GM19035 (cell line): ENCODE measurements around the gene NHP2.
A peak's percentile ranks its signal among the peaks of the same experiment; 100 is the strongest.
"Not testable (repeated sequence)": the region's sequence is repeated elsewhere in the genome, so short reads cannot be mapped to it uniquely, and the experiment has no call there.

Experiments
- ATAC-seq: cut with Tn5 transposase; IDR thresholded peaks from one replicate; pipeline ENCODE4 v1.9.1; 2021; ENCODE audit not compliant: unreplicated experiment

Gene NHP2

DNA sequence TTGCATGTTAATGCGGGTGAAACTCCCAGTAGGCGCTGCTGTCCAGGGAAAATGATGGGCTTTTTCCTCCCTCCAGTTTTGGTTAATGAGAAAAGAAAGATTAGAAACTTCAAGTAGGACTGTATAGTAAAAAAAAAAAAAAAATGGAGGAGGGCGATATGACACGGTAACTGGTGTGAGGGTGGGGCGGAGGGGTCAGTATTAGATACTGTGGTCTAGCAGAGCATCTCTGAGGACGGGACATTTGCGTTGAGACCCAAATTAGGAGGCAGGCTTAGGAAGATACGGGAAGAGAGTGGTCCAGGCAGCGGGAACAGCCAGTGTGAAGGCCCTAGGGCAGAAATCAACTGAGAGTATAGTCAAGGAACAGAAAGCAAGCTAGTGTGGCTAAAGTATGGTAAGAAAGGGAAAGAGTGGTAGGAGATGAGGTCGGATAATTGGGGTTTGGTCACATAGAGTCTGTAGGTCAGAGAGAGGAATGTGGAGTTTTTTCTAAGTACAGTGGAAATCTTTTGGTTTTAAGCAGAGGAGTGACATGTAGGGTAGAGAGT lies 22.2 kb downstream of the NHP2 start:
- no peak for ATAC-seq

DNA sequence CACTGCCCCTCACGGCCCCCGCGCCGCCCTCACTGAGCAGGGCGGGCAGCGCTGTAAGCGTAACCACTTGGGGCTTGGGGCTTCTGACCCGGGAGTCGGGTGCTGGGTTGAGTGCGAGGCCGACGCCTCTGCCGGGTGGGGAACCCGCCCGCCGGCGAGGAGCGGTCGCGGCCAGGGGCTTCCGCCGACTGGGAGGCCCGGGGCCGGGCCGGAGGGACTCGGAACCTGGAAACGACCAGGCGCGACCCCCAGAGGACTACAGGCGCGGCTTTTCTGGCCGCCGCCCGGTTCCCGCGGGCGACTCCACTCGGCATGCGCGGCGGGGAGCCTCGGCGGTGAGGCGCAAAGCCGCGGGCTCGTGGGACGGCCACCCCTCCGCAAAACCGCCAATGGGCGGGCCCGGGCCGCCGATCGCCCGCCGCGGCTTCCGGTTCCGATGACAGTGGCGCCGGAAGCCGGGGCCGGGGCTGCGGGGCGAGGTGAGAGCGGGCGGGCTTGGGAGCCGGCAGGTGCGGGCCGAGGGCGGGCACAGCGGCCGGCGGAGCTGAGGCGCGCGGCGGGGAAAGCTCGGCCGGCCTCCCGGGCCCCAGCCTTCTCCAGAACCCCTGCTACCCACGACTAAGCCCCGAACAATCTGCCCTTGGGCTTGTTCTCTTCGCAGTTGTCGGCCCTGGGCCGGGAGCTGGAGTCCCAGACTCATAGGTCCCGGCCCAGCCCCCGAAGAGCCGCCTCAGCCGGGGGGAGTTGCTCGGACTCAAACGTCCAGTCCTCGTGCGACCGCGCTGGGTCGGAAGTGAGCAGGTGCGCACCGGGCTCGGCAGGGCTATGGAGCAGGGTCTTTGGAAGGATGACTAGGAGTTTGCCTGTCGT lies 22.9 kb downstream of the NHP2 start, which contains the start of gene RMND5B:
RMND5B (plus strand) TSS at position 439 of the 870 bp plus-strand sequence. CDS start 7,106 bp downstream, outside the sequence.
- peak; percentile 80 for ATAC-seq

DNA sequence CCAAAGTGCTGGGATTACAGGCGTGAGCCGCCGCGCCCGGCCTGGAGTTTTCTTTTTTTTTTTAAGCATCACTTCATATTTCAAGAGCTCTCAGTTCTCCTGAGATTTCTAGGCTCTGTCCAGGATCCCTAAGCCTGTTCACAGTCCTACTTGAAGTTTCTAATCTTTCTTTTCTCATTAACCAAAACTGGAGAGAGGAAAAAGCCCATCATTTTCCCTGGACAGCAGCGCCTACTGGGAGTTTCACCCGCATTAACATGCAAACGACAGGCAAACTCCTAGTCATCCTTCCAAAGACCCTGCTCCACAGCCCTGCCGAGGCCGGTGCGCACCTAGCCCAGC lies 23.5 kb downstream of the NHP2 start:
- ATAC-seq: not testable (repeated sequence)

DNA sequence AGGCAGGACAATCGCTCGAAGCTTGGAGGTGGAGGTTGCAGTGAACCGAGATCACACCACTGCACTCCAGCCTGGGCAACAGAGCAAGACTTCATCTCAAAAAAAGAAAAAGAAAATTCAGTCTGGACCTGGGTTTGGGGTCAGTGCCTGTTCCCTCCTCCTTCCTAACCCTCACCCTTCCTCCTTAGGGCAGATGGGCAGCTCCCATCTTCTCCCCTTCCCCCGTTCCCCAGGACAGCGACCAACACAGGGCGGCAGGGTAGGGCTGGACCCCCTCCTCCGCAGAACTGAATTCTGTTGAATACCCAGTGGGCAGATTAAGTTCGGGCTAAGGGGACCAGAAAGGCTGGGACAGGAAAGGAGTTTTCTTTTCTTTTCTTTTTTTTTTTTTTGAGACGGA lies 24.4 kb downstream of the NHP2 start:
- ATAC-seq: no peak

DNA sequence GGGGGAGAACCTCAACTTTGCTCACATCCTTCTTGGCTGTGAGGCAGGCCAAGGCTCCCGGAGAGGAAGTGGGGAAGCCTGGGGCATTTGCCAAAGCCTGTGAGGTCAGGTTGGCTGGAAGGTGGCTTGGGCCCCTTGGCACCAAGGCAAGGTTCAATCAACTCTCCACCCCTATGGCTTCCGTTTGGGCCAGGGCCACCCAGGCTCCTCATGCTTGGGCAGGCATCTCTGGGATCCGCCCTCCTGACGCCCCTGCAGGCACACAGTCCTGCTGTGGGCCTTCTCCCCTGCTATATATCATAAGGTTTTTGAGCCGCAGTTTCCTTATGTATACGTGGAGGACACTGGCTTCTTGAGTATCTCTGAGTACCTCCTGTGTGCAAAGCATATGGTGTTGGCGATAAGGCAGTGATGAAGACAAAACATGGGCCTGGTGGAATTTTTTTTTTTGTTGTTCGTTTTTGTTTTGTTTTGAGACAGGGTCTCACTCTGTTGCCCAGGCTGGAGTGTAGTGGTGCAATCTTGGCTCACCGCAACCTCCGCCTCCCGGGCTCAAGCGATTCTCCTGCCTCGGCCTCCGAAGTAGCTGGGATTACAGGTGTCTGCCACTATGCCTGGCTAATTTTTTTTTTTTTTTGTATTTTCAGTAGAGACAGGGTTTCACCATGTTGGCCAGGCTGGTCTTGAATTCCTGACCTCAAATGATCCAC lies 26.2 kb downstream of the NHP2 start:
- ATAC-seq: not testable (repeated sequence)

DNA sequence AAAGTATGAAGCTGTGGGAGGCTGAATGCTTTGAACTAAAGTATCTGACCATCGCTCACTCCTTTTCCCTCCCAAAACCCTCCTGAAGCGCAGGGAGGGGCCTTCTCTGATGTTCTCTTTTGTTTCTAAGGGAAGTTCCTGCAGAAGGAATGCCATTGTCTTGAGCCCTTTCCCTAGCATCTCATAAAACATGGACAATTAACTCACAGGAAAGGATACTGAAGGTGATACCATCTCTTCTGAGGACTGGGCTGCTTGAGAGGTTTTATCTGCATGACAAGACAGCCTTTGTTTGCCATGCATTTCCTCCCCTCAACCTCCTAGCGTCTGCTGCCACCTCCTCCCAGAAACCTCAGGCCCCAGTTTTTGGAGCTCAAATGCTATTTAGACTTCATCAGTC lies 27.1 kb downstream of the NHP2 start:
- ATAC-seq: no peak

DNA sequence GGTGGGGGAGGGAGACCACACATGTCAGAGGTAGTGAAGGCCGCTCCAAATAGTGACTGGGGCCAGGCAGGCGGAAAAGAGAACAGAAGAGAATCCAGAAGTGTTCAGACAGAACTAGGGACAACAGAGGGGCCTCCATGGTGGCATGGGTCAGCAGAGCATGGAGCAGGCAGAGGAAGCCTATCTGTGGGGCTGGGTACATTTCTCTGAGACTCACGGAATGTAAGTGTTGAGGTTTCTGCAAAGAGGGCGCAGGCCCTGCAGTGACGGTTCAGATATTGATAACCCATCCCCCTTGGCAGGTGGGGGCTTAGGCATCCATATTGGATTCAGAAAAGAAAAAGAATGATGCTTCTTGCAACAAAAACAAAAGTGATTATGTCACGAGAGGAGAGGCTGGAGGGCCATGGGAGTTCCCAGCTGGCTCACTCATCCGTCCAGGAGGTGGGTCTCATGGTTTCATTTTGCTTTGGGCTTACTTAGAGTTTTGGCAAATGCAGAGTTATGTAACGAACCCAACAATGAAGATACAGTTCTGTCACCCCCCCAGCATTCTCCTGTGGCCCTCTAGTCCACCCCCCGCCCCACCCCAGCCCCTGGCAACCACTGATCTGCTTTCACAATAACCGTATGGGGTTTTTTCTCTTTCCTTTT lies 28.3 kb downstream of the NHP2 start:
- no peak for ATAC-seq

DNA sequence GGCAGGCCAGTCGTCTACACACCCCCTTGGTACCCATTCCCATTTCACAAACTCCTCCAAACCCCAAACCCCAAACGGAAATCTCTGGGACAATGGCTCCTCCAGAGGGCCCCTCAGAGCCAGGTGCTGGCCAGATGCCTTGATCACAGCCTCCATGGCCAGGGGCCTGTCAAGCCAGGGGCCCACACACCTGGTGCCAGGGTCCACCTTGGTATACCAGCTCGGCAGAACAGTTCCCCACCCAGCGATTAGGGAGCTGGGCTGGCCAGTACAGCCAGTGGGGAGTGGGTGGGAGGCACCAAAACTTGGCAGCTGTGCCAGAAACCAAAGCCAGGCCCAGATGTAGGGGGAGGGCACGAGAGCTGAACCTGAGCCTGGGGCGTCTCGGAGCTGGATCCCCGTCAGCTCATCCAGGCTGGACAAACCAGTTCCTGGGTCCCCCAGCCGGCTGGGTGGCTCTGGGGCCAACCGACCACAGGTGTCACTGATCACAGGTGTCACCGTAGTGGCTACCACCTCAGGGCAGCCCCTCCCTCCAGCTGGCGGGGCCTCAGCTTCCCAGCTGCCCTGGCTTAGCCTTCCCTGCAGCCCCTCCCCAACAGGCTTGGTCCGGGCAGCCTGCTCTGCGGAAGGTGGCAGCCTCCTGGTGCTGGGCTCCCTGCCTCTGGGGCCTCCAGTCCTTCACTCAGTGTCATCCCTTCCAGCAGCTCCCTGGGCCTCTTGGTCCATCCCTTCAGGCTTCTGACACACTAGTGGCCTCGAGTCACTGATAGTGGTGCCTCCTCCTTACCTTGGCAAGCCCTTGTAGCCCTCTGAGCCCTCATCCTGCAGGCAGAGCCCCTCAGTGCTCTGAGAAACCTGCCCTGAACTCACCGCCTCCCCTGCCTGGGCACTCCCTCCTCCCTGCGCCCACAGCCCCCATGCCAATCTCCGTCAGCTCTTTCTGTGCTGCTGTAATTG lies 29.4 kb downstream of the NHP2 start:
- ATAC-seq: no peak

DNA sequence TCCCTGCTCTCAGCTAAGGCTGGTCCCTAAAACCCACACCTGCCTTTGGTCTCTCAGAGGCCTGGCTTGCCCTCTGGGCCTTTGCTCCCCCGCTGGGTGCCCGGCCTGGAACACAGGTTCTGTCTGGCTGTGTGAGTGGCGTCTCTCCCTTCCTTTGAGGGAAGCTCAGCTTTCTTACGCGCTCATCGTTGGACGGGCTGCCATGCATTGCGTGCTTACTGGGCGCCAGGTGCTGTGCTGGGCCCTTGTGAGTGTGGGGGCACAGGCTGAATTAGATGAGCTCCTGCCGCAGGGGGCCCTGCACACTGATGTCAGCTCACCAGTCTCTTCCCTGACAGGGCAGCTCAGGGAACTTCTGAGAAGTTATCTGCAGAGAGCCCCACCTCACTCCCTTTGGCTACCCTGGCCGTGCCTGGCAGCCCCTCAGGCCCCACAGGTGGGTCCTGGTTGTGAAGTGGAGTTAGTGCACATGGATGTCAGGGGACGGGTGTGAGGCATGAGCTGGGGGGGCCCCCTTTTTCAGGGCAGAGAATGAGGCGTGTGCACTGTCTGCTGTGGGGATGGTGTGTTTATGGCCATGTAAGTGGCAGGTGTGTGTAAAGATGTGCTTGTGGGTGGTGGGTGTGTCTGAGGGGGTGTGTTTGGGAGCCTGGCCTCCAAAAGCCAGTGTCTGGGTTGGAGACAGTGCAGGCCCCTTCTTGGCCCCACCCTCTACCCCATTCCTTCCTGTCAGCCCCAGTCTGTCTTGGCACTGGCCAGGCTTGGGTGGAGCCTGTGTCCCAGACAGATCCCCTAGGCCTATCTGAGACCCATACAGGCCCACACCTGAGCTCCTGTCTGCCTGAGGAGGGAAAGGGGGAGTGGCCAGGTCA lies 30.4 kb downstream of the NHP2 start:
- no peak for ATAC-seq

DNA sequence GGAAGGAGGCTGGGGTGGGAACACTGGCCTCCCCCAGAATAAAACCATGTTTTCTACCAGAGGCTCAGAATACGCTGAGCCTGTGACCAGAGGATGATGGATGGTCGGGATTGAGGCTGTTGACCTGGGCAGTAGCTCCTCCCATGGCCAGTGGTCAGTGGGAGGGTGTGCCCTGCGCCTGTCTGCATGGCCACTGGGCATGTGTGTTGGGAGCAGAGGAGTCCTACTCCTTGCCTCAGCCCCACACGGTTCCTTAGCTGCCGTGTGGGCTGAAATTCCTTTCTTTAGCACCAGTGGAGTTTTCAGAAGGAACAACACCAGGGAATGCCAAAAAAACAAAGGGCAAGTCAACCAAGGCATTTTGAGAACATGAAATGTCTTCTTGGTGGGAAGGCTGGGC lies 31.3 kb downstream of the NHP2 start:
- ATAC-seq: no peak

DNA sequence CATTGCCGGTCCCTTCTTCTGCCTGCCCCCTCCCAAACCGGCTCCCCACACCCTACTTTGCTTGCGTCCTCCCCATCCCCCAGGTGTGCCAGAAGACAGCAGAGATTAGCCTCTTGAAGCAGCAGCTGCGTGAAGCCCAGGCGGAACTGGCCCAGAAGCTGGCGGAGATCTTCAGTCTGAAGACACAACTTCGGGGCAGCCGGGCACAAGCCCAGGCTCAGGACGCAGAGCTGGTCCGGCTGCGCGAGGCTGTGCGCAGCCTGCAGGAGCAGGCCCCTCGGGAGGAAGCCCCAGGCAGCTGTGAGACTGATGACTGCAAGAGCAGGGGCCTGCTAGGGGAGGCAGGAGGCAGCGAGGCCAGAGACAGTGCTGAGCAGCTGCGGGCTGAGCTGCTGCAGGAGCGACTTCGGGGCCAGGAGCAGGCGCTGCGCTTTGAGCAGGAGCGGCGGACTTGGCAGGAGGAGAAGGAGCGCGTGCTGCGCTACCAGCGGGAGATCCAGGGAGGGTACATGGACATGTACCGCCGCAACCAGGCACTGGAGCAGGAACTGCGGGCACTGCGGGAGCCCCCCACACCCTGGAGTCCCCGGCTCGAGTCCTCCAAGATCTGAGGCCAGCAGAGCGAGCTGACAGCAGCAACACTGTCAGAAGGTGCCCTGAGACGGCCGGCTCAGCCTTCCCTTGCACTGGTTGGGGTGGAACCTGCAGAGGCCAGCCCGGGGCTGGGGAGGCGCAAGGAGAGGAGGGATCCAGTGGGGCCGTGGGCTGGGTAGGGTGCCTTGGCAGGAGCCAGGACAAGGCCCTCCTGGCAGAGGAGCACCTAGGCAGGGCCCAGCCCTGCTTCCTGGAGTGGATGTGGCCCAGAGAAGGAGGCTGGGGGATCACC lies 32.1 kb downstream of the NHP2 start:
- no peak for ATAC-seq

DNA sequence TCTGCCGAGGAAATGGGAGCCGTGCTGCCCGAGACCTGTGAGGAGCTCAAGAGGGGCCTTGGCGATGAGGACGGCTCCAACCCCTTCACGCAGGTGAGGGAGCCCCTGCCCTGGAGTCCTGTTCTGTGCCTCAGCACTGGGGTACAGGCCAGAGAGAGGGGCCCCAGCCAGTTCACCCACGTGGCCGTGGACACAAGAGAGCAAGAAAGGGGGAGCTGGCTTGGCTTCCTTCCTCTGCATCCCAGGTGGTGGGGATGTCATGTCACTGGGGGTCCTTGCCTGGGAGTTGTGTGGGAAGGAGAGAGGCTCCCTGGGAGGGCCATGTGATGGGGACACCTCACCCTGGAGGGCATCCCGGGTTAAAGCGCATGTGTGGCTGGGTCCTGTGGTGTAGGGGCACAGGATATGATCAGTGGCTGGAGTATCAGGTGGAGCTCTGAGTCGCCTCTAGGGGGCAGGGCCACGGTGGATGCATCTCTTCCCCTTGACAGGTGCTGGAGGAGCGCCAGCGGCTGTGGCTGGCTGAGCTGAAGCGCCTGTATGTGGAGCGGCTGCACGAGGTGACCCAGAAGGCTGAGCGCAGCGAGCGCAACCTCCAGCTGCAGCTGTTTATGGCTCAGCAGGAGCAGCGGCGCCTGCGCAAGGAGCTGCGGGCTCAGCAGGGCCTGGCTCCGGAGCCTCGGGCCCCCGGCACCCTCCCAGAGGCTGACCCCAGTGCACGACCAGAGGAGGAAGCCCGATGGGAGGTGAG lies 32.9 kb downstream of the NHP2 start:
- ATAC-seq: peak; percentile 64

DNA sequence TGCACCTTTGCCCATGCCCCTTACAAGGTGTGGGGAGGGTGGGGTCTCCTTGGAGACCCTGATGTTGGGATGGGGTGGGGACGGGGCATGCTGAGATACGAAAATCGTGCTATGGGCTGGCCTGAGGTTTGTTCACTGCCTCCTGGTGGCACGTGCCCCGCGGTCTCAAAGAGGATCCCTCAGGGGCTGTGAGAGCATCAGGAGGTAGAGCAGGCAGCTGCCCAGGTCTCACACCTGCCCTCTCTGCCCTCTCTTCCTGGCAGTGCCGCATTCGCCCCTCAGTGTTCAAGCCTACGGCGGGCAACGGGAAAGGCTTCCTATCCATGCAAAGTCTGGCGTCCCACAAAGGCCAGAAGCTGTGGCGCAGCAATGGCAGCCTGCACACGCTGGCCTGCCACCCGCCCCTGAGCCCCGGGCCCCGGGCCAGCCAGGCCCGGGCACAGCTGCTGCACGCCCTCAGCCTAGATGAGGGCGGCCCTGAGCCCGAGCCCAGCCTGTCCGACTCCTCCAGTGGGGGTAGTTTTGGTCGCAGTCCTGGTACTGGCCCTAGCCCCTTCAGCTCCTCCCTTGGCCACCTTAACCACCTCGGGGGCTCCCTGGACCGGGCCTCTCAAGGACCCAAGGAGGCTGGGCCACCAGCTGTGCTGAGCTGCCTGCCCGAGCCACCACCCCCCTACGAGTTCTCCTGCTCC lies 33.6 kb downstream of the NHP2 start:
- no peak for ATAC-seq

DNA sequence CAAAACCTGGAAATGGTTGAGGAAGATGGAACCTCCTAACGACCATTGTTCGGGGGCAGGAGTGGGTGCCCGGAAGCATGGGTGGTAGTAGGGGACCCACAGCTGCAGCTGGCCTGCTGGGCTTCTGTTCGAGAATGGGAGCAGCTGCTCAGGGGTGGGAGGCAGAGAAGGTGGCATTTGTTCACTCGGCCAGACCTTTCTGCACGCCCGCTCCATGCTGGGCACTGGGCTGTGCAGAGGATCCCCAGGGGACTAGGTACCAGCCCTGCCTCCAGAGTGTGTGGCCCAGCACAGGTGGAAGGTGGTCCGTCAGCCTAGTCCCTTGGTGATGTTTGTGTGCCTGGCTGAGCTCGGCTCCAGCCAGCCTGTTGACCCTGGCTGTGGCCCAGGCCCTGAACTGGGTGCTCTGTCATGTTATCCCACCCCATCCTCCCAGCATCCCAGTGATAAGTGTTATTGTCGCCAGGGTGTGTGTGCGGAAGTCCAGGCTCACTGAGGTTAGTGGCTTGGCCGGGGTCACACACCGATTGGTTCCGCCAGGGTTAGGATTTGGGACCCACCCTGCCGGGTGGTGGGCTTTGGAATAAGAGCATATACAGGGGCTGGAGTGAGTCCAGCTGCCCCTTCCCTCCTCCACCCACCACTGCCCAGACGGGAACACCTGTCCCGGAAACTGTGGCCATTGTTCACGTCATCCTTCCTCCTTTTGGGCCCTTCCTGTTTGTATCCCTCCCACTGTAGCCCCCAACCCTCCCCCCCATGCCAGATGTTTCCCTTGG lies 35.6 kb downstream of the NHP2 start:
- no peak for ATAC-seq

DNA sequence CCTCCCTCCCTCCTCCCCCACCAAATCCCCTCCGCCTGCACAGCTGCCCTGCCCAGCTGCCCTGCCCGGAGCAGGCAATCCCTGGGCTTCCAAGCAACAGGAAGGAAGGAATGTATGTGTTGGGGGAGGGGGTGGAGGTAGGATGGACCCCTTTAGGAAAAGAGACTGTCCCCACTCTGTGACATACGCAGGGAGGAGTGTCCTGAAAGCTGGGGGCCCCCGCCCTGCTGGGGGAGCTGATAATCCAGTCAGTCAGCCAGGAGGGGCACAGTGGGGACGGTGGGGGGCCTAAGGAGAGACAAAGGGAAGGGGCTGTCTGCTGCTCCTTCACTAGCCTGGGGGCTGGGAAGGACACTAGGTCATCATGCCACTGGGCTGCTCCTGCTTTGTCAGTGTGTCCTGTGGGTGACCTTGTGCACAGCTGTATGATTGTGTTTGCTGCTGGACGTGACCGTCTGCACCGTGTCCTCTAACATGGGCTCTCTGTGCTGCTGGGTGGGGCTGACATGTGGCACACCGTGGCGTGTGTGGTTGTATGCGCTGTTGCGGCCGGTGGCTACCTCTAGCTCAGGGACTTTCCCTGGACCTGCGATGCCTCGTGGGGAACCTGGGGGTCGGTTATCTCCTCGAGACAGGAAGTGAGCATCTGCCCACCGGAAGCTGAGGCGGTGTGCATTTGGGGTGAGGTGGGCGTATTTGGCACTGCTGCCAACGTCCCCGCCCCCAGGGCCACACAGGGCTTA lies 37.4 kb downstream of the NHP2 start:
- ATAC-seq: peak; percentile 39

DNA sequence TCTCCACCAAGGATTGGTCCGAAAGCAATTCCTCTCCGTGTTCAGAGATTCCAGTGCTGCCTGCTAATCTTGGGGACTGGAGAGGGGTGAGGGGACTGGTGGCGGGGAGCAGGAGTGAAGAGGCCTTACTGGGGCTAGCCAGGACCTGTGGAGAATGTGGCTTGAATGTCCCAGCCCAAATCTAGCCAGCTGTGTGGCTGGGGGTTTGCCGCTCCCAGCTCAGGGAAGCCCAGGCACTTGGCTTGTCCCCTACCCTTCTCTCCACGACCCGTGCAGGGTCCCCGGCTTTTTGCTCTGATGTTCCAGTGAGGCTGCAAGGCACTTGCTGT lies 37.9 kb downstream of the NHP2 start:
- ATAC-seq: no peak
